Omental fat pad (tissue), 4 donors: ENCODE results near the gene TXNDC17. TPM values are rescaled to one million over a fixed set of nuclear protein-coding genes. Genes with fewer than 3 reads are reported as not detected.

Source experiments
- ATAC-seq: fragments of 150-250 bp; one replicate; pipeline ENCODE4 v1.9.1; 2016; ENCODE audit warnings: mild to moderate bottlenecking, moderate library complexity; ENCODE audit not compliant: low FRiP score
- DNase-seq: peaks from one replicate; pipeline ENCODE4 v3.0.0-alpha.2; 2019; ENCODE audit warnings: low spot score
- total RNA-seq, 4 donors: library from RNA; depleted of rRNA; stranded (reverse); fragments of >200 nt; gene quantifications; one replicate each; pipeline ENCODE4 v1.1.0, GENCODE V29; 2016
- TF ChIP-seq, protein P1 (sequence below), 3 donors: fragments of 450-650 bp; IDR thresholded peaks; one replicate each; pipeline ENCODE4 v1.5.1; 2016 to 2017; ENCODE audit warnings: antibody characterized with exemption in 3 of 3, mild to moderate bottlenecking in 3 of 3, moderate library complexity in 2 of 3

TXNDC17 gene
- total RNA-seq, 4 donors from 2014 or later: 58.5 to 155 (median 109) TPM

DNA sequence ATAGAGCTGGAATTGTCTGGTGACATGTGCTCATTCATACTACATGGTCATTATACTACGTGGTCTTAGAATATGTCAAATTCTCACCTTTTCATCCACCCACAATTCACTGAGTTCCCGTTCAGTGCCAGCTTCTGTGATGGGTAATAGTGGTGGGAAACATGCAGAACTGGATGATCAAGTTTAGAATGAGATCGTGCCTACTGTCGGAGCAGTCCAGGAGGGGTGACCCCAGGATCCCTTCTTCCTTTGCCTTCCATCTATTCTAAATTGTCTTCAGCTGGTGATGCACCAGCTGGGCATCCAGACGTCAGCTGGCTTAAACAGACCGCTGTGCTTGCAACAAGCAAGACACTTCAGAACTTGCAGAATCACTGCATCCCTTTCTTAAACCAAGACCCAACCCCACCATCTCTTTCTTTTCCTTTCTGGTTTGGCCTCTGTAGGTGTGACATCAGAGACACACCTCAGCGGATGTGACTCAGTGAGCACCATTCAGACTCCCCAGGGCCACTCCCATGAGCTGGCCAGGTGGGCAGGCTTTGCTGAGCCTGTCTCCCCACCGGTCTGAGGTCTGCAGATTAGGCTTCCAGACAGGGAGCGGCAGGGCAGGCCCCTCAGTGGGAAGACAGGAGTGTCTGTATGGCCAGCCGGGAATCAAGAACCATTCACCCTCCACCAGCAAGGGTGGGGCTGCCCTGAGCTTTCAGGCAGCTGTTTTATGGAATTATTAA lies 28.8 kb downstream of the TXNDC17 start:
- no peak for DNase-seq
- TF ChIP-seq, protein P1, sequence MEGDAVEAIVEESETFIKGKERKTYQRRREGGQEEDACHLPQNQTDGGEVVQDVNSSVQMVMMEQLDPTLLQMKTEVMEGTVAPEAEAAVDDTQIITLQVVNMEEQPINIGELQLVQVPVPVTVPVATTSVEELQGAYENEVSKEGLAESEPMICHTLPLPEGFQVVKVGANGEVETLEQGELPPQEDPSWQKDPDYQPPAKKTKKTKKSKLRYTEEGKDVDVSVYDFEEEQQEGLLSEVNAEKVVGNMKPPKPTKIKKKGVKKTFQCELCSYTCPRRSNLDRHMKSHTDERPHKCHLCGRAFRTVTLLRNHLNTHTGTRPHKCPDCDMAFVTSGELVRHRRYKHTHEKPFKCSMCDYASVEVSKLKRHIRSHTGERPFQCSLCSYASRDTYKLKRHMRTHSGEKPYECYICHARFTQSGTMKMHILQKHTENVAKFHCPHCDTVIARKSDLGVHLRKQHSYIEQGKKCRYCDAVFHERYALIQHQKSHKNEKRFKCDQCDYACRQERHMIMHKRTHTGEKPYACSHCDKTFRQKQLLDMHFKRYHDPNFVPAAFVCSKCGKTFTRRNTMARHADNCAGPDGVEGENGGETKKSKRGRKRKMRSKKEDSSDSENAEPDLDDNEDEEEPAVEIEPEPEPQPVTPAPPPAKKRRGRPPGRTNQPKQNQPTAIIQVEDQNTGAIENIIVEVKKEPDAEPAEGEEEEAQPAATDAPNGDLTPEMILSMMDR (IDR thresholded peaks at IDR 0.05): no peak
- no peak for ATAC-seq

DNA sequence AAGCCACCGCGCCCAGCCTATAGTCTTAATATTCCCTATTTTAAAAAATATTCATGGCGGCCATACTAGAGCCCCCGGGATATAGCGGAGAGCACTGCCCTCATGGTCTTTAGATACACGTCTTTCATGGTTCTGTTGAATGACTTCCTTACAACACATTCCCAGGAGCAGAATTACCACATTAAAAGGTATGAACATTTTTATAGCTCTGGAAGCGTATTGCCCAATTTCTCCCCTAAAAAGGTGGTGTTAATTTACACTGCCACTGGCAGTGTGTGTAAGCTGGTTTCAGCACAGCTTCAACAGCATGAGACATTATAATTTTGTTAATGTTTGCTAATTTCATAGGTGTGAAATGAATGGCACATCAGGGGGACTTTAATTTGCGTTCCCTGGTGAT lies 29.7 kb downstream of the TXNDC17 start:
- no peak for DNase-seq
- no peak for ATAC-seq
- TF ChIP-seq, protein P1 (IDR thresholded peaks at IDR 0.05): no peak

DNA sequence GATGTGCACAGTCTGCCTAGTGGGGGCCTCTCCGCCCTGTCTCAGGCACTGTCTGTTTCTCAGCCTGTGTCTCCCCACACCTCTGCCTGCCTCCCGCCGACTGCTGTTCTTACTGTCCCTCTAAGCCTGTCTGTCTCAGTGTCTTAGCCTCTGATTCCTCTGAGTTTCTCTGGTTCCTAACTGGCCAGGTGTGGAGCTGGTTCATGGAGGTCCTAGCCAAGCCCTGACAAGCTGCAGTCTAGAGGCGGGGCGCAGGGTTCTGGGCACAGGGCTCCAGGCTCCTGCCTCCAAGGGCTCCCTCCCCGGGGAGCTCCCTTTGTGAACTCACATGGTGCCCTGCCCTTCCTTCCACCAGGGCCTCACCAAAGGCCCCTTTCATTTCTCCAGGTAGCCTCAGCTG lies 30.1 kb downstream of the TXNDC17 start:
- no peak for DNase-seq
- TF ChIP-seq, protein P1 (IDR thresholded peaks at IDR 0.05): no peak
- no peak for ATAC-seq

DNA sequence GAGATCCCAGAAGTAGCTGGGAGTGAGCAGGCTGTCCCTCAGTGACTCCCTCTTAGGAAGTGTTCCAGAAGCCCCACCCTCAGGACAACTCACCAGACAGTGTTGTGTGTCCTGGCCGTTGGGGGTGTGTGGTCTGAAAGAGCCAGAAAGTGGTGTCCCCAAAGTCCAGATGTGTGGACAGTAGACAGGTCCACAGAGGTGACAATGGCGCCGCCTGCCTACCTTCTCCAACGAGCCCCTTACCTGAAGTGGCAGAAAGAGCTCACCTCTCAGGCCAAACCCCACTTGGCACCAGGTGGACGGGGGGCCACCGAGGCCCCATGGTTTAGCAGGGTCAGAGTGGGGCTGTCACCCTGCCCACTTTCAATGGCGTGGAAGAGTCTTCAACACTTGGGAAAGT lies 30.6 kb downstream of the TXNDC17 start:
- no peak for ATAC-seq
- DNase-seq: no peak

DNA sequence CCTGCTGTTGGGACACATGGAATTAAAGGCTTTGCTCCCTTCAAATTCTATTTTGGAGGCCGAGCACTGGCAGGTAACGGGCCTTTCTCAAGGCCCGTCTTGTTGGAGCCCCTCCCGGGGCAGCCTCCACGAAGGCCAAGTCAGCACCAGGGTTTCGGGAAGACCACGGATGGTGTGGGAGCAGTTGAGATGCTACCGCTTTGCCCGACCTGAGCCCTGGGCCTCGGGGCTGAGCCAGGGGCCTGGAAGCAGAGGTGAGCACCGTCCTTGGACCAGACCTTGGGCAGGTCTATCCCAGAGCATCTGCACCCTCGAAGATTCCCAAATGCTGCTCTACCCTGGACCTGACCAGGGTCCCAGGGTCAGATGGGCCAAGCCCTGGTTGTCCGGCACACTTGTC lies 33.7 kb downstream of the TXNDC17 start:
- ATAC-seq: no peak
- TF ChIP-seq, protein P1 (IDR thresholded peaks at IDR 0.05): no peak
- DNase-seq: no peak

More for the DNA sequence above, 30.6 kb downstream of the TXNDC17 start:
- TF ChIP-seq, protein P1 (IDR thresholded peaks at IDR 0.05): no peak

DNA sequence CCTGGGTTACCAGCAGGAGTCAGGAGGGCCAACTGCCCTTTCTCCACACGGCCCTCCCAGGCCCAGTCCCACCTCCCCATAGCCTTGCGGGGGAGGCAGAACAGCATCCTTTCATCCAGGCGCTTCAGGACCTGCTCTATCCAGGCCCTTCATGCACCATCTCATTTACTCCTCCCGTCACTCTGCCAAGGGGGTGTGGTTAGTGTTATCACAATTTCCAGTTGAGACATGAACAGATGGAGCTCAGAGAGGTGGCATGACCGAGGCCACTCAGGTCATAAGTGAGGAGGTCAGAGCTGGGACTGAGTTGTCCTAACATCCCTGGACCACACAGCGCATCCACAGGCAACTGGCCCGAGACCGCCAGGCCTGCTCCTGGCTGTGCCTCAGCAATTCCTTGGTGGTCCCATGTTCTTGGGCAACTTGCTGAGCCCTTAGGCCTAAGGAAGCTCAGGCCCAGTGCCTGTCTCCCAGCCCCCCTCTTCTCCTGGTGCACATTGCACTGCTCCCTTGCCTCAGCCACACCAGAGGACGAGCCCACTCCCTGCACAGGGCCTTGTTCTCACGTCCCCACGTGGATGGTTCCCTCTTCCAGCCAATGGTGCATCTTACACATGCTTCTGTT lies 34.5 kb downstream of the TXNDC17 start:
- no peak for DNase-seq
- no peak for ATAC-seq
- TF ChIP-seq, protein P1 (IDR thresholded peaks at IDR 0.05): no peak

DNA sequence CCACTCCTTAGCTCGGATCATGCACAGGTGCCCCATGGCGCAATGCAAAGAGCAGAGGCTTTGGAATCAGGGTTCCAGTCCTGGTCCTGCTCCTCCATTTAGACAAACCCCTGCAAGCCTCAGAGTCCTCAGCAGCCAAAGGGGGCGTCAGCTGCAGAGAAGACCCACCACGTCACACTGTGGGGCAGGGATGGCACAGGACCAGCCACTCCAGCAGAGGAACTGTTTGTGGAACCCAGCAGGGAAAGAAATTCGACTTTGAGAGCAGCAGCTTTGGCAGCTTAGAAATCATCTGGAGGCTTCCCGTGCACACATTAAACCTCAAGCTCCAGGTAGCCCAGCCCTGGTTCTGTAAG lies 35.9 kb downstream of the TXNDC17 start:
- ATAC-seq: no peak
- DNase-seq: no peak
- TF ChIP-seq, protein P1 (IDR thresholded peaks at IDR 0.05): no peak
